GM10248 (cell line): ENCODE results near the gene PCCA.

Experiments used
- CTCF ChIA-PET: fragments of 300-600 bp; sonication (Branson Sonifier 250); formaldehyde crosslinking; extraction: SDS; loops from one replicate; lab custom pipeline; 2021; ENCODE audit warnings: antibody characterized with exemption; lab: Yijun Ruan, JAX
- POLR2A ChIA-PET: fragments of 350-650 bp; sonication (Branson Sonifier 250); formaldehyde crosslinking; extraction: SDS; loops from one replicate; lab custom pipeline; 2020; ENCODE audit warnings: antibody characterized with exemption; lab: Yijun Ruan, JAX
- DNase-seq: peaks from one replicate; pipeline ENCODE4 v3.0.0; 2012; ENCODE audit errors: extremely low spot score
- CTCF ChIP-seq: IDR thresholded peaks from 2 replicates; pipeline ENCODE4 v1.5.1; 2012; ENCODE audit warnings: mild to moderate bottlenecking, low read depth; ENCODE audit errors: extremely low read depth, missing control alignments, control extremely low read depth

Gene PCCA

GRCh38 chr13:100334214-100334613 lies 245.3 kb downstream of the PCCA start:
- ChIA-PET POLR2A (no interaction called here), CTCF (interaction anchor here (1.2 kb wide), 2 partner anchors 11 to 60 kb away, joined by 3 read pairs; no protein-coding TSS in a partner anchor)
- no peak for TF ChIP-seq CTCF
- DNase-seq, result no peak

- ChIA-PET POLR2A (no interaction called here), CTCF (interaction anchor here (1.2 to 2.1 kb wide), 4 partner anchors 9 to 33 kb away, joined by 3 to 6 read pairs (median 4); no protein-coding TSS in a partner anchor)
- no peak for DNase-seq
Observed at GRCh38 chr13:100336795-100337516, 248.1 kb downstream of the PCCA start.

GRCh38 chr13:100338275-100338674 lies 249.4 kb downstream of the PCCA start:
- ChIA-PET POLR2A (no interaction called here), CTCF (no interaction called here)
- no peak for DNase-seq
- TF ChIP-seq CTCF, result no peak

More at GRCh38 chr13:100336795-100337516, 248.1 kb downstream of the PCCA start:
- TF ChIP-seq CTCF, result no peak

GRCh38 chr13:100339411-100339940 lies 250.6 kb downstream of the PCCA start:
- CTCF ChIA-PET, result no interaction called here
- DNase-seq, result no peak
- POLR2A ChIA-PET, result no interaction called here
- no peak for TF ChIP-seq CTCF

GRCh38 chr13:100340865-100341264 lies 252.0 kb downstream of the PCCA start:
- CTCF ChIA-PET, result interaction anchor here (1.8 kb wide), 1 partner anchor 16 kb away, joined by 3 read pairs; no protein-coding TSS in a partner anchor
- POLR2A ChIA-PET, result no interaction called here
- DNase-seq, result no peak
- TF ChIP-seq CTCF, result no peak

GRCh38 chr13:100341327-100341726 lies 252.4 kb downstream of the PCCA start:
- ChIA-PET CTCF (interaction anchor here (1.8 kb wide), 1 partner anchor 16 kb away, joined by 3 read pairs; no protein-coding TSS in a partner anchor), POLR2A (no interaction called here)
- no peak for TF ChIP-seq CTCF
- no peak for DNase-seq
